ENCODE data around the gene TTC31.

TTC31 gene

GRCh38 chr2:74507145-74507925, 24.5 kb downstream of the TTC31 start, which contains the start of gene PCGF1:
PCGF1 (minus strand) TSS chr2:74507695; CDS start chr2:74507668, 27 bp downstream.
- no peaks in the 10 kb centered on the region for H3K36me3 ChIP-seq (ENCODE audit: low read length)
- H3K9ac ChIP-seq (ENCODE audit: low read length), result peak within 1 kb of the TSS; percentile 68
- no peak for TF ChIP-seq EZH2phosphoT487 (conservative IDR thresholded peaks at IDR 0.05; ENCODE audit: low read length)
- TF ChIP-seq, protein P1, sequence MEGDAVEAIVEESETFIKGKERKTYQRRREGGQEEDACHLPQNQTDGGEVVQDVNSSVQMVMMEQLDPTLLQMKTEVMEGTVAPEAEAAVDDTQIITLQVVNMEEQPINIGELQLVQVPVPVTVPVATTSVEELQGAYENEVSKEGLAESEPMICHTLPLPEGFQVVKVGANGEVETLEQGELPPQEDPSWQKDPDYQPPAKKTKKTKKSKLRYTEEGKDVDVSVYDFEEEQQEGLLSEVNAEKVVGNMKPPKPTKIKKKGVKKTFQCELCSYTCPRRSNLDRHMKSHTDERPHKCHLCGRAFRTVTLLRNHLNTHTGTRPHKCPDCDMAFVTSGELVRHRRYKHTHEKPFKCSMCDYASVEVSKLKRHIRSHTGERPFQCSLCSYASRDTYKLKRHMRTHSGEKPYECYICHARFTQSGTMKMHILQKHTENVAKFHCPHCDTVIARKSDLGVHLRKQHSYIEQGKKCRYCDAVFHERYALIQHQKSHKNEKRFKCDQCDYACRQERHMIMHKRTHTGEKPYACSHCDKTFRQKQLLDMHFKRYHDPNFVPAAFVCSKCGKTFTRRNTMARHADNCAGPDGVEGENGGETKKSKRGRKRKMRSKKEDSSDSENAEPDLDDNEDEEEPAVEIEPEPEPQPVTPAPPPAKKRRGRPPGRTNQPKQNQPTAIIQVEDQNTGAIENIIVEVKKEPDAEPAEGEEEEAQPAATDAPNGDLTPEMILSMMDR (IDR thresholded peaks at IDR 0.05; ENCODE audit: insufficient read depth, low read length, poor library complexity, severe bottlenecking), result peak; percentile 68
- no peaks in the 10 kb centered on the region for H3K9me2 ChIP-seq (replicated peaks; ENCODE audit: insufficient read depth, low read length)
- peak within 1 kb of the TSS; percentile 98 for H2AFZ ChIP-seq (ENCODE audit: low read depth, low read length, severe bottlenecking)
- H4K20me1 ChIP-seq (ENCODE audit: low read depth, low read length), result no peaks in the 10 kb centered on the region
- peak within 1 kb of the TSS; percentile 66 for H3K4me2 ChIP-seq (ENCODE audit: low read depth, low read length, poor library complexity, severe bottlenecking)
- H3K27ac ChIP-seq (ENCODE audit: low read depth, low read length), result peak within 1 kb of the TSS; percentile 90
- H3F3A ChIP-seq (ENCODE audit: insufficient read depth), result peaks cover 4% of the 10 kb centered on the region; the same call in 1 of the 2 replicates
- 0 out of 2 replicates have a peak, but pooled peaks cover 3% of the 10 kb centered on the region for H3K79me2 ChIP-seq (ENCODE audit: insufficient read depth, low read length)
- no peaks in the 10 kb centered on the region for H3K9me3 ChIP-seq (ENCODE audit: insufficient read depth, low read length)
- H3K4me3 ChIP-seq (ENCODE audit: insufficient read depth, low read length, poor library complexity, severe bottlenecking), result peak within 1 kb of the TSS; percentile 70
- H3K27me3 ChIP-seq (ENCODE audit: low read length), result no peaks in the 10 kb centered on the region

DNA sequence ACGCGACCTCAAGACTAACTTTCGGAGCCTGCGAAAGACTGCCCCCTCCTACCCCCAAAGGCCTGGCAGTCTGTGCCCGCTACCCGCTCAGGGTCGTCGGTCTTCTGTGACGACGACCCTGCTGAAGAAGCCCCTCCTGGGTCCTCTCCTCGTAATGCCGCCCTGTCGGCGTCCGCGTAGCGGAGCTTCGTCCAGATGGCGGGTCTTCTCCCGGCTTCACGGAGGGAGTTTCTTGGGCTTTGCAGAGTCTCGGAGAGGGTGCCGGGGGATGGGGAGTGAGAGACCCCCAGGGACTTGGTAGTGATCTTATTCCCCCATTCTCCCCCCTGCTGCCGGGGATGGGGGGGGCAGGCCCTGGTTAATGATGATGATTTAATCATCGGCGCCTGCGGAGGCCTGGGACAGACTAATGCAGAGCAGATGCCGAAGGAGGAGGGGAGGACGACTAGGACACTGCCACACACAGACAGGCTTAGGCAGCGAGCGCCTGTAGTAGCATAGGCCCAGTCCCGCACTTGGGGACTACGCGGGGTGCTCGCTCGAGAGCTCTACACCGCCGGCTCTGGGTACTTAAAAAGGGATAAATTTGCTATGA, 25.1 kb downstream of the TTC31 start:
- Histone ChIP-seq H3K4me2 (ENCODE audit: low read depth, low read length, poor library complexity, severe bottlenecking) (peak overlapping the region; percentile 66), H3K79me2 (ENCODE audit: insufficient read depth, low read length) (0 out of 2 replicates have a peak, but pooled peaks cover 3% of the 10 kb centered on the region), H3F3A (ENCODE audit: insufficient read depth) (peaks cover 4% of the 10 kb centered on the region; the same call in 1 of the 2 replicates), H3K9ac (ENCODE audit: low read length) (peak overlapping the region; percentile 68), H2AFZ (ENCODE audit: low read depth, low read length, severe bottlenecking) (peak overlapping the region; percentile 98), H3K4me3 (ENCODE audit: insufficient read depth, low read length, poor library complexity, severe bottlenecking) (peak overlapping the region; percentile 70), H4K20me1 (ENCODE audit: low read depth, low read length) (no peaks in the 10 kb centered on the region), H3K27ac (ENCODE audit: low read depth, low read length) (peak overlapping the region; percentile 90), H3K27me3 (ENCODE audit: low read length) (no peaks in the 10 kb centered on the region), H3K36me3 (ENCODE audit: low read length) (no peaks in the 10 kb centered on the region), H3K9me3 (ENCODE audit: insufficient read depth, low read length) (no peaks in the 10 kb centered on the region), H3K9me2 (replicated peaks; ENCODE audit: insufficient read depth, low read length) (no peaks in the 10 kb centered on the region)
- no peak for TF ChIP-seq EZH2phosphoT487 (conservative IDR thresholded peaks at IDR 0.05; ENCODE audit: low read length)
- TF ChIP-seq, protein P1 (IDR thresholded peaks at IDR 0.05; ENCODE audit: insufficient read depth, low read length, poor library complexity, severe bottlenecking), result no peak

GRCh38 chr2:74510272-74510671, 27.4 kb downstream of the TTC31 start:
- Histone ChIP-seq H3F3A (ENCODE audit: insufficient read depth) (peaks cover 4% of the 10 kb centered on the region; the same call in 1 of the 2 replicates), H3K27ac (ENCODE audit: low read depth, low read length) (no peak overlapping the region), H3K27me3 (ENCODE audit: low read length) (no peaks in the 10 kb centered on the region), H3K79me2 (ENCODE audit: insufficient read depth, low read length) (0 out of 2 replicates have a peak, but pooled peaks cover 3% of the 10 kb centered on the region), H3K4me3 (ENCODE audit: insufficient read depth, low read length, poor library complexity, severe bottlenecking) (no peak overlapping the region), H3K4me2 (ENCODE audit: low read depth, low read length, poor library complexity, severe bottlenecking) (no peak overlapping the region), H3K9ac (ENCODE audit: low read length) (no peak overlapping the region), H2AFZ (ENCODE audit: low read depth, low read length, severe bottlenecking) (no peak overlapping the region), H4K20me1 (ENCODE audit: low read depth, low read length) (no peaks in the 10 kb centered on the region), H3K9me2 (replicated peaks; ENCODE audit: insufficient read depth, low read length) (no peaks in the 10 kb centered on the region), H3K9me3 (ENCODE audit: insufficient read depth, low read length) (no peaks in the 10 kb centered on the region), H3K36me3 (ENCODE audit: low read length) (no peaks in the 10 kb centered on the region)
- TF ChIP-seq EZH2phosphoT487 (conservative IDR thresholded peaks at IDR 0.05; ENCODE audit: low read length), result no peak
- TF ChIP-seq, protein P1 (IDR thresholded peaks at IDR 0.05; ENCODE audit: insufficient read depth, low read length, poor library complexity, severe bottlenecking), result no peak

Data from SU-DHL-6 (cell line).